Breast epithelium (tissue), 3 donors: ENCODE data around the gene SLC6A18.

ENCODE experiments used
- POLR2A ChIP-seq: fragments of 450-650 bp; IDR thresholded peaks from one replicate; pipeline ENCODE4 v1.6.1; 2016; ENCODE audit warnings: antibody characterized with exemption, mild to moderate bottlenecking, moderate library complexity
- TF ChIP-seq, protein P1 (sequence below), 3 donors: fragments of 450-650 bp; IDR thresholded peaks; one replicate each; pipeline ENCODE4 v1.5.1; 2016 to 2017; ENCODE audit warnings: antibody characterized with exemption in 3 of 3, mild to moderate bottlenecking in 3 of 3, moderate library complexity in 3 of 3

DNA sequence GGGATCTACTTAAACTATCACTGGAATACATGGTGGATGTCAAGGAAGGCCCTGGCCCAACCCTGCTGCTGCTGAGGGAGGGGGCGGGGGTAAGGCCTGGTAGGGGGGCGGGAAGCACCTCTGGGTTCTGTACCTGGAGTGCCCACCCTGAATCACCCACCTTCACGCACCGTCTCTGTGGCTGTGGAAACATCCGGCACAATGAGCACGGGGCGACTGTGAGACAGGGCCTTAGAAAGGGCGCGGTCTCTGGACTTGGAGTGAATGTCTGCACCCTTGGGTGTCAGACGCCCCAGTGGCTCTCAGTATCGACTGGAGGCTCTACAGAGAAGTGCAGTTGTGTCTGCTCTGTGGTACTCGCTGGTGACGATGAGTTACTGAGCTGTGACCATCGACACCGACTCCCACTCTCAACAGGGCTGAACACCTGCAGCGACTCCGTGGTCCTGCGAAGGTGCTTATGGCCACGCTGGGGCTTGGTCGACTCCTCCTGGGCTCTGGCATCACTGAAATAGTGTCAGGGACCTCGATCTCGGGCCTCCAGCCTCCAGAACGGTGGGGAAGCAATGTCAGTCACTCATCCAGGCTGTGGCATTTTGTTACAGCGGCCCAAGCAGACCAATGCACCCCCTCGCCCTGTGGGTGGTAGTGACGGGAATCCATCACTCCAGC lies 49.2 kb upstream of the SLC6A18 start:
- TF ChIP-seq, protein P1, sequence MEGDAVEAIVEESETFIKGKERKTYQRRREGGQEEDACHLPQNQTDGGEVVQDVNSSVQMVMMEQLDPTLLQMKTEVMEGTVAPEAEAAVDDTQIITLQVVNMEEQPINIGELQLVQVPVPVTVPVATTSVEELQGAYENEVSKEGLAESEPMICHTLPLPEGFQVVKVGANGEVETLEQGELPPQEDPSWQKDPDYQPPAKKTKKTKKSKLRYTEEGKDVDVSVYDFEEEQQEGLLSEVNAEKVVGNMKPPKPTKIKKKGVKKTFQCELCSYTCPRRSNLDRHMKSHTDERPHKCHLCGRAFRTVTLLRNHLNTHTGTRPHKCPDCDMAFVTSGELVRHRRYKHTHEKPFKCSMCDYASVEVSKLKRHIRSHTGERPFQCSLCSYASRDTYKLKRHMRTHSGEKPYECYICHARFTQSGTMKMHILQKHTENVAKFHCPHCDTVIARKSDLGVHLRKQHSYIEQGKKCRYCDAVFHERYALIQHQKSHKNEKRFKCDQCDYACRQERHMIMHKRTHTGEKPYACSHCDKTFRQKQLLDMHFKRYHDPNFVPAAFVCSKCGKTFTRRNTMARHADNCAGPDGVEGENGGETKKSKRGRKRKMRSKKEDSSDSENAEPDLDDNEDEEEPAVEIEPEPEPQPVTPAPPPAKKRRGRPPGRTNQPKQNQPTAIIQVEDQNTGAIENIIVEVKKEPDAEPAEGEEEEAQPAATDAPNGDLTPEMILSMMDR (IDR thresholded peaks at IDR 0.05): no peak
- no peak for TF ChIP-seq POLR2A
